SU-DHL-6 (cell line): Measurements from ENCODE around the gene VGLL3.

Experiments used
- H2AFZ ChIP-seq: fragments of 200-600 bp; sonication (generic); 2 replicates; pipeline ENCODE4 v1.6.1; 2014; ENCODE audit warnings: low read depth, mild to moderate bottlenecking, moderate library complexity, mixed read lengths, antibody characterized with exemption, low read length; ENCODE audit not compliant: severe bottlenecking
- H3F3A ChIP-seq: fragments of 200-600 bp; shearing (Covaris generic); 2 replicates; pipeline ENCODE4 v1.6.0; 2016; ENCODE audit warnings: antibody characterized with exemption, mild to moderate bottlenecking; ENCODE audit not compliant: insufficient read depth
- H3K27ac ChIP-seq: fragments of 200-600 bp; sonication (generic); 2 replicates; pipeline ENCODE4 v1.5.1; 2016; ENCODE audit warnings: low read depth, mild to moderate bottlenecking, low read length, moderate library complexity, mixed read lengths
- H3K27me3 ChIP-seq: fragments of 200-600 bp; sonication (generic), shearing (Covaris generic); 2 replicates; pipeline ENCODE4 v1.6.0; 2014; ENCODE audit warnings: mild to moderate bottlenecking, low read length
- H3K36me3 ChIP-seq: fragments of 200-600 bp; sonication (generic); 2 replicates; pipeline ENCODE4 v1.6.1; 2014; ENCODE audit warnings: mild to moderate bottlenecking, low read length, mixed read lengths
- H3K4me2 ChIP-seq: fragments of 300-600, 200-600 bp; shearing (Covaris generic), sonication (generic); 2 replicates; pipeline ENCODE4 v1.6.0; 2014; ENCODE audit warnings: low read length, low read depth, mild to moderate bottlenecking; ENCODE audit not compliant: poor library complexity, severe bottlenecking
- H3K4me3 ChIP-seq: fragments of 200-600 bp; sonication (generic); 2 replicates; pipeline ENCODE4 v1.5.1; 2014; ENCODE audit warnings: antibody characterized with exemption, low read length, mild to moderate bottlenecking, mixed read lengths; ENCODE audit not compliant: insufficient read depth, poor library complexity, severe bottlenecking
- H3K79me2 ChIP-seq: fragments of 200-600 bp; sonication (generic); 2 replicates; pipeline ENCODE4 v1.6.1; 2014; ENCODE audit warnings: mild to moderate bottlenecking, low read length, moderate library complexity; ENCODE audit not compliant: insufficient read depth
- H3K9ac ChIP-seq: fragments of 200-600 bp; sonication (generic); 2 replicates; pipeline ENCODE4 v1.7.0; 2014; ENCODE audit warnings: mild to moderate bottlenecking, low read length
- H3K9me2 ChIP-seq: fragments of 200-600 bp; sonication (generic); replicated peaks from 2 replicates; pipeline ENCODE4 v1.6.1; 2014; ENCODE audit warnings: low read length; ENCODE audit not compliant: insufficient read depth
- H3K9me3 ChIP-seq: fragments of 200-600 bp; sonication (generic); 2 replicates; pipeline ENCODE4 v1.6.1; 2014; ENCODE audit warnings: low read length, mixed read lengths; ENCODE audit not compliant: insufficient read depth
- H4K20me1 ChIP-seq: fragments of 200-600 bp; sonication (generic); 2 replicates; pipeline ENCODE4 v1.6.1; 2014; ENCODE audit warnings: low read depth, mild to moderate bottlenecking, antibody characterized with exemption, low read length, moderate library complexity, mixed read lengths
- EZH2phosphoT487 ChIP-seq: fragments of 200-600 bp; sonication (generic), shearing (Covaris generic); conservative IDR thresholded peaks from 2 replicates; pipeline ENCODE4 v1.6.1; 2018; ENCODE audit warnings: mild to moderate bottlenecking, antibody characterized with exemption, low read length, moderate library complexity, mixed read lengths
- TF ChIP-seq, protein P1 (sequence below): fragments of 200-600 bp; sonication (generic); IDR thresholded peaks from one replicate; pipeline ENCODE4 v1.5.1; 2017; ENCODE audit warnings: antibody characterized with exemption, mild to moderate bottlenecking, low read length, moderate library complexity; ENCODE audit not compliant: insufficient read depth, poor library complexity, severe bottlenecking

VGLL3 gene

DNA sequence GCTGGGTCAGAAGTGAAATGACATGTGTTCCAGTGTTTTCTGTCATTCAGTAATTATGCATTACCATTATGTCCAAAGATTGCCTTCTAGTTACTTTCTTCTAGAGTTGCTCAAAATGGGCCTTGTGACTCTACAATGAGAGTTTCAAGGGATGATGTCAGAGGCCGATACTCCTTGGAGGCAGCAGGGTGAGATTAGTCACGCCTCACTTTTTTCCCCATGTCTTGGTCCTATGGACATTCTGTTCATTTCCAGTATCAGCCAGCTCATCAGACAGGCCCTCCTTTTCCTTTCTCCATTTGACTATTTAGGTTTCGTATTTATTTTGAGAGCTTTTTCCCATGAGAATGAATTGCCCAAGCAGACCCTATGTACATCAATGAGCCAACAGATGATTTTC is 17.5 kb downstream of the VGLL3 start:
- Histone ChIP-seq H3K36me3 (no peaks in the 10 kb centered on the region), H3K4me3 (no peak overlapping the region), H3K9ac (no peak overlapping the region), H3K79me2 (no peaks in the 10 kb centered on the region), H3K27ac (no peak overlapping the region), H2AFZ (no peak overlapping the region), H3K27me3 (no peaks in the 10 kb centered on the region), H4K20me1 (no peaks in the 10 kb centered on the region), H3F3A (no peaks in the 10 kb centered on the region), H3K9me2 (no peaks in the 10 kb centered on the region), H3K4me2 (no peak overlapping the region), H3K9me3 (no peaks in the 10 kb centered on the region)
- TF ChIP-seq EZH2phosphoT487, result no peak
- TF ChIP-seq, protein P1, sequence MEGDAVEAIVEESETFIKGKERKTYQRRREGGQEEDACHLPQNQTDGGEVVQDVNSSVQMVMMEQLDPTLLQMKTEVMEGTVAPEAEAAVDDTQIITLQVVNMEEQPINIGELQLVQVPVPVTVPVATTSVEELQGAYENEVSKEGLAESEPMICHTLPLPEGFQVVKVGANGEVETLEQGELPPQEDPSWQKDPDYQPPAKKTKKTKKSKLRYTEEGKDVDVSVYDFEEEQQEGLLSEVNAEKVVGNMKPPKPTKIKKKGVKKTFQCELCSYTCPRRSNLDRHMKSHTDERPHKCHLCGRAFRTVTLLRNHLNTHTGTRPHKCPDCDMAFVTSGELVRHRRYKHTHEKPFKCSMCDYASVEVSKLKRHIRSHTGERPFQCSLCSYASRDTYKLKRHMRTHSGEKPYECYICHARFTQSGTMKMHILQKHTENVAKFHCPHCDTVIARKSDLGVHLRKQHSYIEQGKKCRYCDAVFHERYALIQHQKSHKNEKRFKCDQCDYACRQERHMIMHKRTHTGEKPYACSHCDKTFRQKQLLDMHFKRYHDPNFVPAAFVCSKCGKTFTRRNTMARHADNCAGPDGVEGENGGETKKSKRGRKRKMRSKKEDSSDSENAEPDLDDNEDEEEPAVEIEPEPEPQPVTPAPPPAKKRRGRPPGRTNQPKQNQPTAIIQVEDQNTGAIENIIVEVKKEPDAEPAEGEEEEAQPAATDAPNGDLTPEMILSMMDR, result no peak

DNA sequence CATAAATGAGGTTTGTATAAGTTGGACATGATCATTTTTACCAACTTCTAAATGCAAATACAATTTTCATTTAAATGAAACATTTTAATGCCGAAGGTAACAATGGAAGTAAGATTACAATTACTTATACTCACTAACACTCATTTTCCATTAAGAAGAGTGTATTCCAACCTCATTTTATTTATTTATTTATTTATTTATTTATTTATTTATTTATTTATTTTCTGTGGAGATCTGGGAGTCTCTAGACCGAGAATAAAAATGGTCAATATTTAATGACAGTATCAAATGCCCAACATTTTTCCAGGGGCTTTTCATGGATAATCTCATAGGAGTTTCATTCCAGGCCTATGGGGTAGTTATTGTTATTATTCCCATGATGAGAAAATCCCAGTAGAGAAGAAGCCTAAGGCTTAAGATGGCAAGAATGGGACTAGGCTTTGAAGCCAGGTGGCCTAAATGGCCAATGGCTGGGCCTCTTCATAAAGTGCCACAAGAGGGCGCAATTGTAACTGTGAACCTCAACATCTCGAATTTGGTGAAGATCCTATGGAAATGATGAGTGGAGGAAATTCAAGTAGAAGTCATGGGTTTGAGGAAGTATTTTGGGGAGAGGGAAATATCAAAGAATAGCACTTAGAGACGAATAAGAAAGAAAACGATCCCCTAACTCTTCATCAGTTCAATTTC is 21.3 kb downstream of the VGLL3 start:
- no peaks in the 10 kb centered on the region for H3K9me2 ChIP-seq
- H3K36me3 ChIP-seq, result no peaks in the 10 kb centered on the region
- H3K4me2 ChIP-seq, result no peak overlapping the region
- H3K79me2 ChIP-seq, result no peaks in the 10 kb centered on the region
- H3K4me3 ChIP-seq, result no peak overlapping the region
- H3K27me3 ChIP-seq, result no peaks in the 10 kb centered on the region
- H3K9ac ChIP-seq, result no peak overlapping the region
- H3K9me3 ChIP-seq, result no peaks in the 10 kb centered on the region
- no peak for TF ChIP-seq EZH2phosphoT487
- TF ChIP-seq, protein P1, result peak; percentile 76
- H3K27ac ChIP-seq, result no peak overlapping the region
- H3F3A ChIP-seq, result no peaks in the 10 kb centered on the region
- H4K20me1 ChIP-seq, result no peaks in the 10 kb centered on the region
- H2AFZ ChIP-seq, result no peak overlapping the region

DNA sequence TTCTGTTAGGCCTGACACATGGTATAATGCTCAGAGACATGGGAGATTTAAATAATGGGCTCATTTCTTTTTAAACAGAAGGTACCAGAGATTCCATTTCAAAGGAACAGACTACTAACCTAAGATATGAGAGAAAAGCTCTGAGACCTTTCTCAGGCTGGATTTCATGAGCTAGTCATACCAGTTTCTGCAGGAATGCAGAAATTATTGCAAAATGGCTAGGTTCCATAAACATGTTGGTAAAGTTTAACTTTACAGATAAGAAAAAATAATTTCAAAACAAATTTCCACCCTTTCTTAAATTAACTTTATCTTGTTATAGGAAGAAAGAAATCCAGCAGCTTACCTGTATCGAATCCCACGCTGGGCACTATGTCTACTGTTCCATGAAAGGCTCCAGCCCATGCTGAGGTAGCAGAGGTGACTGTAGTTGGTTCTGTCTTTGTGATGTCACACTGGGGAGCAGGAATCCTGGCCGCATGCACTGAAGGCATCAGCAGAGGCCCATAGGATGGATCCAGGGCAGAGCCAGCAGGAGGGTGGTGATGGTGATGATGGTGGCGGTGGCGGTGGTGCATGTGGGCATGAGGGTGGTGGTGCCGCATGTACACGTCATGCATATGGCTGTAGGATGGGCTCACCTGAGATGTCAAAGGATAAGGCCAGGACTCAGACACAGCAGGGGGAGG is 22.6 kb downstream of the VGLL3 start:
- H4K20me1 ChIP-seq, result no peaks in the 10 kb centered on the region
- H3K79me2 ChIP-seq, result no peaks in the 10 kb centered on the region
- H3K4me3 ChIP-seq, result no peak overlapping the region
- no peaks in the 10 kb centered on the region for H3K27me3 ChIP-seq
- no peaks in the 10 kb centered on the region for H3F3A ChIP-seq
- no peak overlapping the region for H3K27ac ChIP-seq
- H3K9me2 ChIP-seq, result no peaks in the 10 kb centered on the region
- TF ChIP-seq EZH2phosphoT487, result no peak
- TF ChIP-seq, protein P1, result no peak
- no peaks in the 10 kb centered on the region for H3K9me3 ChIP-seq
- no peak overlapping the region for H3K9ac ChIP-seq
- no peak overlapping the region for H3K4me2 ChIP-seq
- H2AFZ ChIP-seq, result no peak overlapping the region
- H3K36me3 ChIP-seq, result no peaks in the 10 kb centered on the region
